ENCODE results near the gene SERPINB3. TPM values are rescaled to one million over a fixed set of nuclear protein-coding genes. Genes with fewer than 3 reads are reported as not detected.
"Not testable (repeated sequence)": the region's sequence is repeated elsewhere in the genome, so short reads cannot be mapped to it uniquely, and the experiment has no call there.

The SERPINB3 gene
- total RNA-seq, result not detected

GRCh38 chr18:63661750-63662149 lies at the start of gene SERPINB3:
TSS of gene SERPINB3 (minus strand) at chr18:63661893. CDS start at chr18:63661216, 677 bp downstream.
- POLR2A ChIA-PET; DNase-seq; CTCF ChIA-PET; H3K9me3 Mint-ChIP-seq; ATAC-seq; intact Hi-C loops (cut with micrococcal nuclease); H3K4me3 Mint-ChIP-seq; H3K4me1 Mint-ChIP-seq (ENCODE audit: low read depth); H3K27me3 Mint-ChIP-seq; H3K27ac Mint-ChIP-seq; H3K36me3 Mint-ChIP-seq (ENCODE audit: low read depth): not testable (repeated sequence)

DNA sequence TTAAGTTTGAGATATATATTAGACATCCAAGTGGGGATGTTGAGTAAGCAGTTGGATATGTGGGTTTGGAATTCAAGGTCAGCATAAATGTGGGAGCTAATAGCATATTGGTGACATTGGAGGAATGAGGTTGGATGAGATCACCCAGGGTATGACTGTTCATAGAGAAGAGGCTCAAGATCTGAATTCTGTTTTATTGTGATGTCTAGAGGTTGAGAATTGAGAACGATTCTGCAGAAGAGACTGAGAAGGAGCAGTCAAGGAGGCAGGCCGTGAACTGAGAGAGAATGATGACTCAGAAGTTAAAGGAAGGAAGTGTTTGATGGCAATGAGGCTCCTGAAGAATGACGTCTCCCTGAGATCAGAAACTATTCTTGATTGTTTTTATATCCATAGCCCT lies 47.0 kb upstream of the SERPINB3 start:
- no peak overlapping the region for H3K27ac Mint-ChIP-seq
- CTCF ChIA-PET, result no interaction called here
- ATAC-seq (no peak), DNase-seq (no peak)
- H3K4me3 Mint-ChIP-seq, result no peak overlapping the region
- no peaks in the 10 kb centered on the region for H3K4me1 Mint-ChIP-seq (ENCODE audit: low read depth)
- no peak for TF ChIP-seq CTCF (IDR thresholded peaks at IDR 0.05)
- peaks cover 4% of the 10 kb centered on the region for H3K9me3 Mint-ChIP-seq
- POLR2A ChIA-PET, result no interaction called here
- H3K27me3 Mint-ChIP-seq, result no peaks in the 10 kb centered on the region
- intact Hi-C loops (cut with micrococcal nuclease), result no loop called here
- no peaks in the 10 kb centered on the region for H3K36me3 Mint-ChIP-seq (ENCODE audit: low read depth)

DNA sequence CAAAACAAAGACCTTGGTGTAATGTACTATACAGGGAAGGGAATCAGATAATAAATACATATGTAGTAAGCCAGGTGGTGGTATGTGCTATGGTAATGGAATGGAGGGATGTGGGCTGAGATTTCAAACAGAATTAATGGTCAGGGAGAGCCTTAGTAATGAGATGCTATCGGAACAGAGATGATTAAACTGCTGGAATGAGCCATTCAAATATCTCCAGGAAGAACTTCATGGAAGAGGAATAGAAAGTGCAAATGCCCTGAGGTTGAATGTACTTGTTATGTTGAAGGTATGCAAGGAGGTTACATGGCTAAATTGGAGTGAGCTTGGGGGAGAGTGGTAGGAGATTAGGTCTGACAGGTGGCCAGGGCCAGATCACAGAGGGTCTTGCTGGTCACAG lies 46.1 kb upstream of the SERPINB3 start:
- TF ChIP-seq CTCF (IDR thresholded peaks at IDR 0.05), result no peak
- ChIA-PET CTCF (no interaction called here), POLR2A (no interaction called here)
- Mint-ChIP-seq H3K27me3 (no peaks in the 10 kb centered on the region), H3K4me1 (ENCODE audit: low read depth) (no peaks in the 10 kb centered on the region), H3K27ac (no peak overlapping the region), H3K9me3 (peaks cover 1% of the 10 kb centered on the region), H3K4me3 (no peak overlapping the region), H3K36me3 (ENCODE audit: low read depth) (no peaks in the 10 kb centered on the region)
- DNase-seq (no peak), ATAC-seq (no peak)
- intact Hi-C loops (cut with micrococcal nuclease), result no loop called here

DNA sequence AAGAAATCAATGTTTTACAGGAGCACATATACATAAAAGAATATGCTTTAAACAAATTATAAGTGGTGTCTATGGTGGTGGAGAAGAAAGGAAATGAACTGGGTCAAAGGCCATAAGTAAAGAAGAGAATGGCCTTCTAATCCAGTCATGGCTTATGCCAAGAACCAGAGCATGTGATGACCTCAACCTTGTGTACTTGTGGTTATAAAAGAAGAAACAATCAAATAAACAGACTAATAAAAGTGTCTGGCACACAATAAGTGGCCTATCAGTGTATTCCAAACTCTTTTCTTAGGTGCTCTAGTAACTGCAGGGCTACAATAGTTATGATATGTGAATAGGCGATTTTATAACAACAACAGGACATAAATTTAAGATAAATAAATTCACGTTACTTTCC lies 43.7 kb upstream of the SERPINB3 start:
- Mint-ChIP-seq H3K36me3 (ENCODE audit: low read depth) (no peaks in the 10 kb centered on the region), H3K9me3 (no peaks in the 10 kb centered on the region), H3K27me3 (no peaks in the 10 kb centered on the region), H3K4me1 (ENCODE audit: low read depth) (no peaks in the 10 kb centered on the region), H3K4me3 (no peak overlapping the region), H3K27ac (no peak overlapping the region)
- ChIA-PET CTCF (no interaction called here), POLR2A (no interaction called here)
- no peak for DNase-seq
- intact Hi-C loops (cut with micrococcal nuclease), result no loop called here
- ATAC-seq, result no peak
- TF ChIP-seq CTCF (IDR thresholded peaks at IDR 0.05), result no peak

DNA sequence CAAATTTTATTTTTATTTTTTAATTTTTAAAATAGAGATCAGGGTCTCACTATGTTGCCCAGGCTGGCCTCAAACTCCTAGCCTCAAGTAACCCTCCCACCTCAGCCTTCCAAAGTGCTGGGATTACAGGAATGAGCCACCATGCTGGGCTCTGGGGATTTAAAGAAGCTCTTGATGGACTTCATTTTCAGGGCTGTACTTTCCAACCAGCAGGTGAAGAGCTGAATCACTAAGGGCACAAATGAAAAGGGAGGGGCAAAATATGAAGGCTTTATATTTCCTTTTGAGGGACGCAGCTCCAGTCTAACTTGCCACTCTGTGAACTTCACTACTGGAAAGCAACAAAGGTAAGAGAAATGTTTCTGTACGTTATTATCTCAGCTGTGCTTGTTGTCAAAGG lies 41.0 kb upstream of the SERPINB3 start, which contains the start of gene SERPINB11:
SERPINB11 (plus strand) TSS at position 301 of the 400 bp plus-strand sequence. CDS start 7,234 bp downstream, outside the sequence.
- ATAC-seq (no peak), DNase-seq (no peak)
- H3K9me3 Mint-ChIP-seq, result no peaks in the 10 kb centered on the region
- H3K27me3 Mint-ChIP-seq, result no peaks in the 10 kb centered on the region
- no peak for TF ChIP-seq CTCF (IDR thresholded peaks at IDR 0.05)
- intact Hi-C loops (cut with micrococcal nuclease), result no loop called here
- ChIA-PET POLR2A (no interaction called here), CTCF (no interaction called here)
- no peaks in the 10 kb centered on the region for H3K36me3 Mint-ChIP-seq (ENCODE audit: low read depth)
- no peak within 1 kb of the TSS for H3K4me3 Mint-ChIP-seq
- no peaks in the 10 kb centered on the region for H3K4me1 Mint-ChIP-seq (ENCODE audit: low read depth)
- no peak within 1 kb of the TSS for H3K27ac Mint-ChIP-seq

DNA sequence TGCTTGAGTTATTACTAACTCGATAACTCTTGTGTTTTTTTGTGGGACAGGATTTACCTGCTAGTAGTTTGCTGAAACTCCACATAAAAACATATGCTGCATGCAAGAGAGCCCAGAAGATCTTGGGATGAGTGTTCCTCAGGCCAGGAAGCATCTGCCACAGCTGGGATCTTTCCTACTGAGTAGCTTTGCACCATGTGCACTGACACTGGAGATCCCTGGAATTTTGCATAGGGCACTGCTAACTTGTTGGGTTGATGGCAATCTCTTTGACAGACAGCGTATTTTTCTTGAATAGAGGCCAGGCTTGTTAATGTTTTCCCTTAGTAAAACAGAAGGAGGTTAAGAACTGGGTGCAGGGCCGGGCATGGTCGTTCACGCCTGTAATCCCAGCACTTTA lies 40.3 kb upstream of the SERPINB3 start:
- Mint-ChIP-seq H3K27ac (no peak overlapping the region), H3K27me3 (no peaks in the 10 kb centered on the region), H3K4me3 (no peak overlapping the region), H3K9me3 (no peaks in the 10 kb centered on the region), H3K4me1 (ENCODE audit: low read depth) (no peaks in the 10 kb centered on the region), H3K36me3 (ENCODE audit: low read depth) (no peaks in the 10 kb centered on the region)
- TF ChIP-seq CTCF (IDR thresholded peaks at IDR 0.05), result no peak
- ChIA-PET POLR2A (no interaction called here), CTCF (no interaction called here)
- intact Hi-C loops (cut with micrococcal nuclease), result no loop called here
- DNase-seq, result no peak
- no peak for ATAC-seq
